Fibroblast of mammary gland (primary cell): ENCODE measurements around the gene COQ7.
A peak's percentile ranks its signal among the peaks of the same experiment; 100 is the strongest.

Source experiments
- DNase-seq: peaks from one replicate; pipeline ENCODE4 v3.0.0-alpha.2; 2010; ENCODE audit warnings: low read depth
- H3K4me3 ChIP-seq: 2 replicates; pipeline ENCODE4 v1.5.1; 2011; ENCODE audit warnings: low read depth, mild to moderate bottlenecking, low read length, moderate library complexity; ENCODE audit not compliant: control insufficient read depth
- CTCF ChIP-seq: conservative IDR thresholded peaks from 2 replicates; pipeline ENCODE4 v1.5.1; 2011; ENCODE audit warnings: low read depth, low read length, inconsistent platforms; ENCODE audit not compliant: control insufficient read depth, insufficient read depth

COQ7 gene

GRCh38 chr16:19033761-19034160 is 33.7 kb upstream of the COQ7 start:
- no peak for DNase-seq
- no peak overlapping the region for H3K4me3 ChIP-seq
- no peak for TF ChIP-seq CTCF

- DNase-seq = no peak
- no peak for TF ChIP-seq CTCF
- H3K4me3 ChIP-seq = no peak overlapping the region
Observed at GRCh38 chr16:19040400-19040799, 27.0 kb upstream of the COQ7 start.

- no peak for TF ChIP-seq CTCF
- H3K4me3 ChIP-seq = no peak overlapping the region
- peak; percentile 28 for DNase-seq
Observed at GRCh38 chr16:19044769-19045168, 22.6 kb upstream of the COQ7 start.

- no peak for DNase-seq
- no peak overlapping the region for H3K4me3 ChIP-seq
- TF ChIP-seq CTCF = no peak
Observed at GRCh38 chr16:19046062-19046461, 21.4 kb upstream of the COQ7 start.

- TF ChIP-seq CTCF = no peak
- H3K4me3 ChIP-seq = no peak overlapping the region
- no peak for DNase-seq
Observed at GRCh38 chr16:19062706-19063105, 4.7 kb upstream of the COQ7 start.

- no peak for TF ChIP-seq CTCF
- peak overlapping the region; percentile 19 for H3K4me3 ChIP-seq
- no peak for DNase-seq
Observed at GRCh38 chr16:19066988-19067348, 446 bp upstream of the COQ7 start.

- peak overlapping the region; percentile 91 for H3K4me3 ChIP-seq
- no peak for TF ChIP-seq CTCF
- no peak for DNase-seq
Observed at GRCh38 chr16:19068237-19068815, 912 bp downstream of the COQ7 start.
